Measurements from ENCODE around the gene U2SURP.
"Not testable (repeated sequence)": the region's sequence is repeated elsewhere in the genome, so short reads cannot be mapped to it uniquely, and the experiment has no call there.

The U2SURP gene

DNA sequence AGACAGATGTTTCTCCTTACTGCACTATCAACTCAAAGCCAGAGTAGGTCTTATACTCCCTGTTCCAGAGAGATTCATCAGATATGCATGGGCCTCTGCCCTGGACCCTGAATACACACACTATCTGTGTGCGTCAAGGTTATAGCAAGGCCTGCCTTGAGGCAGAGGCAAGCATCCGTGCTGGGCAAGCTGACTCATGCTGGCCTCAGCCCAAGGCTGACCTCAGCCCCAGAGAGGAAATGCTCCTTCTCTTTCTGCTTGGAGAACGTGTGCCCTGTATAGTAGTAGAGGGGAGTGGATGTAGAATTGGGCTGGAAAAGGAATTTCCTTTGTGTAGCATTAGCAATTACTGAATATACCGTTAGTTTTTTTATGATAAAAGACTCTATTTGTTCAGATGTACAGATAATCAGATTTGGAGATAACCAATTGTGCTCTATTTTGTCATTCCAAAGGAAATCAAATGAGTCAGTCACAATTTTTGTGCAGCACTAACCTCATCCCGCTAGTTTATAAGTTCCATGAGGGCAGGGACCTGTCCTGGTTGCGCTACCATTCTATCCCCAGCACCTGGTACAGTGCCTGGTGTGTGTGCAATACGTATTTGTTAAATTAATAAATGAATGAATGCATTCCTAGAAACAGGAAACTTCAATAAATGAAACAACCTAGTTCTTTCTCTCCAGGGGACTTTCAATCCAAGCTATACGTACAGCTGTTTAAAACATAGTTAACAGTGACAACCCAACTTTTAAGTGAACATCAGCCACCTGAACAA, 24.6 kb upstream of the U2SURP start:
- peak; percentile 94 for DNase-seq (ENCODE audit: low spot score)

DNA sequence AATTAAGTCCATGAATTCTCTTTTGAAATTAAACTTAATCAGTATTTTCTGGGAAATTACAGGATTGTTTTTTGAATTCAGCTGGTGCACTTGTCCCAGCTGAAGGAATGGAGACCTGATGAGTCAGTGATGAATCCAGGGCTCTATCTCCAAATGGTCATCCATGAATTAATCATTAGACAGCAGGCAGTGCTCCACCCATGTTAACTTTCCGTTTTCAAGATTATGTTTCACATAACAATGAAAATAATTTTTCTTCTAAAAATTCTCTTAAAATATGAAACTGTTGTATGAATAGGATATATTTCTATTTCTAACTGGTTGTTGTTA, 24.0 kb upstream of the U2SURP start:
- peak; percentile 84 for DNase-seq (ENCODE audit: low spot score)

DNA sequence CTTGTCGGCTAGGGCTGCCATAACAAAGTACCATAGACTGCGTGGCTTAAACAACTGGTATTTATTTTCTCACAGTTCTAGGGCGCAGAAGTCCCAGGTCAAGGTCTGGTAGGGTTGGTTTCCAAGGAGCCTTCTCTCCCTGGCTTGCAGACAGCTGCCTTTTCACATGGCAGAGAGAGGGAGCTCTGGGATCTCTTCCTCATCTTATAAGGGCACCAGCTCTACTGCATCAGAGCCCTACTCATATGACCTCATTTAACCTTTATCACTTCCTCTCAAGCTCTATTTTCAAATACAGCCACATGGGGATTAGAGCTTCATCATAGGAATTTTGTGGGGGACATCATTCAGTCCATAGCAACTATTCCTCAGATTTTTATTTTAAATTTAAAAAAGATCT, 20.3 kb upstream of the U2SURP start:
- no peak for DNase-seq (ENCODE audit: low spot score)

DNA sequence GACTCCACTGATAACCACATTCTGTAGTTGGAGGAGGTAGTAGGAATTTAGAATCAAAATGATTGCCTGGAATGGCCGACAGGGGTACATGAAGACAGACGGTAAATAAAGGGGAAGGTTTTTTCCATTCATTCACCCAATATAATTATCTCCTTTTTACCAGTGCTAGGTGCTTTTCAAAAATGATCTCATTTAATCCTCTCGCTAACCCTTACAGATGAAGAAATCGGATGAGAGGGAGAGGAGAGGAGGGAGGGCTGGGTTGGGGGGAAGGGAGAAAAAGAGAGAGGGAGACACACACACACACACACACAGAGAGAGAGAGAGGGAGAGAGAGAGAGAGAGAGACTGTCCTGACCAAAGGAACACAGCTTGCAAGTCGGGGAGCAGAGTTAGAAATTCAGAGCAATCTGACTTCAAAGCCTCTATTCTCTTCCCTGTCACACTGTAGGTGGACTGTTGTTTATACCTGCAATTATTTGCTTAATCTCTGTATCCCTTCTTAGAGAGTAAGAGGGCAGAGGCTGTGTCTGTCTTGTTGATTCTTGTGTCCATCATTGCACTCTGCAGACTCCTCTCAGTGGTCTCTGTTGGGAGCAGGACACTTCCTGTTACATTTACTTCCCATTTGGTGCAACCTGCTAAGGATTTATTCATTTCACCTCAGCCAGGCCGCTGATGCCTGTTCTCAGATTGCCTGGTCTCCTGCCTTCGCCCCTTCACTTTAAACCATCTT, 19.2 kb upstream of the U2SURP start:
- DNase-seq (ENCODE audit: low spot score), result no peak

DNA sequence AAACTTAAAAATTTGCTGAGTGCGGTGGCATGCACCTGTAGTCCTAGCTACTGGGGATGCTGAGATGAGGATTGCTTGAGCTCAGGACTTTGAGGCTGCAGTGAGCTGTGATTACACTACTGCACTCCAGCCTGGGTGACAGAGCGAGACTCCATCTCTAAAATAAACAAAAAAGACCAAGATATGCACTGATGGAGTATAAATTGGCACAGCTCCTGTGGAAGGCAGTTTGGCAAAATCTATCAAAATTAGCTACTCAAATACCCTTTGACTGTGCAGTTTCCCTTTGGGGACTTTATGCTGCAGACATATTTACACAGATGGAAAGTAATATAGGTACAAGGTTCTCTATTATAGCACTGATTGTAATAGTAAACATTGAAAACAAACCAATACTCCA, 18.1 kb upstream of the U2SURP start:
- no peak for DNase-seq (ENCODE audit: low spot score)

DNA sequence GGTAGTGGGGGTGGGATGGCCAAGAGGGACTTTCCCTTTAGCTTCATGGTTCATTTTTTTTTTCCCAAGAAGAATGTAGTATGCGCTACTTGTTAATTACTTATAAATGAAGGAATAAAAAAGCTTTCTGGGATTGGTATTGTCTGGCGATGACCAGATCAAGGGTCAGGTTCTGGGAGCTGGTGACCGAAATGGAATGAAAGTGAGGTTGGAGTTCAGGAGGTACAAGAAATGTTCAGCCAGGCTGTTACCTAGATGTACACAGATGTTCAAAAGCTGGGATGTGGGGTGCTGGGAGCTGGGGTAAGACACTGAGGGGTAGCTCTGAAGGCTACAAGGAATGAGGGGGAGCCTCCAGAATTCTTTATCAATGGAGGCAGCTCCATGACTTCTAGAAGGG, 17.1 kb upstream of the U2SURP start:
- no peak for DNase-seq (ENCODE audit: low spot score)

DNA sequence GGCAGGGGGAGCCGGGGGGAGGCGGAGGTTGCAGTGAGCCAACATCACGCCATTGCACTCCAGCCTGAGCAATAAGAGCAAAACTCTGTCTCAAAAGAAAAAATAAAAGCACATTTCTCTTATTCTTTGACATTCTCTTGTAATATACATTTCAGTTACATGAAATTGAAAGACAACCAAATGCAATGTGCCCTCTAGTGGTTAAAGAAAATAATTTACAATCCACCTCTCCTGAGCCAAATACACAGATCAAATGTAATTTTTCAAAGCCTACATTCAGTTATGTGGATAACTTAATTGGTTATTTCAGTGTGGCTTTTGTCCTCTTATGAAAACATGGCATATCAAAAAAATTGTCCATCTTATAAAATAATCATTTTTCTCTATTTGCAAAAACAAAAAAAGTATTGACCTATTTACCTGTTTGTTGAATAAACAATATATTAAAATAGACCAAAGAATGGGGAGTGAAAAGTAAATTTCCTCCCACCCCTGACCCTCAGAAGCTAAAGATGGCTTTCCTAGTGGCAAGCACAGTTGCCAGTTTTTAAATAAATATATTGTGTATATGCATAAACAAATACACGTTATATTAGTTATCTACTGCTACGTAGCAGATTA, 14.2 kb upstream of the U2SURP start:
- peak; percentile 89 for DNase-seq (ENCODE audit: low spot score)

DNA sequence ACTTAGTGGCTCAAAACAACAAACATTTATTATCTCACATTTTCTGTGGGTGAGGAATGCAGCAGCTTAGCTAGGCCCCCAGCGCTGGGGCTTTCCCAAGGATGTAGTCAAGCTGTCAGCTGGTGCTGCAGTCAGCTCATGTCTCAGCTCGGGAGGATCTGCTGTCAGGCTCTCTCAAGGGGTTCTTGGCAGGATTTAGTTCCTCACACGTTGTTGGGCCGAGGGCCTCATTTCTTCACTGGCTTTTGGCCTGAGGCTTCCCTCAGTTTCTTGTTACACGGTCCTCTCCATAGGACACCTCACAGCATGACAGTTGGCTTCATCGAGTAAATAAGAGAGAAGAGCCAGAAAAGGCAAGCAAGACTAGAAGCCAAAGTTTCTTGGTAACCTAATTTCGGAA, 13.7 kb upstream of the U2SURP start:
- DNase-seq (ENCODE audit: low spot score), result no peak

DNA sequence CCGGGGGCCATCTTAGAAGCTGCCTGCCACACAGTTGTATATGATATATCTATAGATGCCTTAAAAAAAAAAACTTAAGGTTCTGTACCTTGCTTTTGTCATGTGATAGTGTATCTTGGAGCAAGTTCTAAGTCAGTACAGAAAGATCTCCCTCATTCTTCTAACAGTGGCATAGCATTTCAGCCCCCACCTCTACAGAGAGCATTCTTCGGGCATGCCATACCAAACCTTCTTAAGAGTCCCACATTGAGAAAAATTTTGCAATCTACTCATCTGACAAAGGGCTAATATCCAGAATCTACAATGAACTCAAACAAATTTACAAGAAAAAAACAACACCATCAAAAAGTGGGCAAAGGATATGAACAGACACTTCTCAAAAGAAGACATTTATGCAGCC, 13.1 kb upstream of the U2SURP start:
- DNase-seq (ENCODE audit: low spot score), result not testable (repeated sequence)

DNA sequence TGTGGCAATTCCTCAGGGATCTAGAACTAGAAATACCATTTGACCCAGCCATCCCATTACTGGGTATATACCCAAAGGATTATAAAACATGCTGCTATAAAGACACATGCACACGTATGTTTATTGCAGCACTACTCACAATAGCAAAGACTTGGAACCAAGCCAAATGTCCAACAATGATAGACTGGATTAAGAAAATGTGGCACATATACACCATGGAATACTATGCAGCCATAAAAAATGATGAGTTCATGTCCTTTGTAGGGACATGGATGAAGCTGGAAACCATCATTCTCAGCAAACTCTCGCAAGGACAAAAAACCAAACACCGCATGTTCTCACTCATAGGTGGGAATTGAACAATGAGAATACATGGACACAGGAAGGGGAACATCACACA, 12.5 kb upstream of the U2SURP start:
- DNase-seq (ENCODE audit: low spot score), result not testable (repeated sequence)

DNA sequence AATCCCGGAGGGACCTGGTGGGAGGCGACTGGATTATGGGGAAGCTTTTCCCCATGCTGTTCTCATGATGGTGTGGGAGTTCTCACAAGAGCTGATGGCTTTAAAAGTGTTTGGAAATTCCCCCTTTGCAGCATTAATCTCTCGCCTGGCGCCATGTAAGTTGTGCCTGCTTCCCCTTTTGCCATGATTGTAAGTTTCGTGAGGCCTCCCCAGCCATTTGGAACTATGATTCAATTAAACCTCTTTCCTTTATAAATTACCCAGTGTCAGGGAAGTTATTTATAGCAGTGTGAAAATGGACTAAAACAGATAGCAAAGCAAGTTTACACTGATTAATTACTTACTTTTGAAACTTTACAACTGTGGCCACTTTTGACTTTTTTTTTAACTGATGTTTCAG, 10.6 kb upstream of the U2SURP start:
- no peak for DNase-seq (ENCODE audit: low spot score)

DNA sequence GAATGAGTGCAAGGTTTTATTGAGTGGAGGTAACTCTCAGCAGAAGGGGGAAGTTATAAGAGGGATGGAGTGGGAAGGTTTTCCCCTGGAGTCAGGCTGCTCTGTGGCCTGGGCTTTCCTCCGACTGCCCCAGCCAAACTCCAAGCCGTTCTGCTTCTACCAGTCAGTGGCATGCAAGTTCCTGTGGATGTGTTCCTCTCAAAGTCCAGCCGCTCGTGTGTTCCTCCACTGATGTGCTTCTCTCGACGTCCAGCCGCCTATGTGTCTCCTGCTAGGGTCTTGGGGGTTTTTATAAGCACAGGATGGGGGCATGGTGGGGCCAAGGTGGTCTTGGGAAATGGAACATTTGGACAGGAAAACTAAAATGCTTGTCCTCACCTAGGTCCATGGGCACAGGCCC, 9.0 kb upstream of the U2SURP start:
- DNase-seq (ENCODE audit: low spot score), result no peak

DNA sequence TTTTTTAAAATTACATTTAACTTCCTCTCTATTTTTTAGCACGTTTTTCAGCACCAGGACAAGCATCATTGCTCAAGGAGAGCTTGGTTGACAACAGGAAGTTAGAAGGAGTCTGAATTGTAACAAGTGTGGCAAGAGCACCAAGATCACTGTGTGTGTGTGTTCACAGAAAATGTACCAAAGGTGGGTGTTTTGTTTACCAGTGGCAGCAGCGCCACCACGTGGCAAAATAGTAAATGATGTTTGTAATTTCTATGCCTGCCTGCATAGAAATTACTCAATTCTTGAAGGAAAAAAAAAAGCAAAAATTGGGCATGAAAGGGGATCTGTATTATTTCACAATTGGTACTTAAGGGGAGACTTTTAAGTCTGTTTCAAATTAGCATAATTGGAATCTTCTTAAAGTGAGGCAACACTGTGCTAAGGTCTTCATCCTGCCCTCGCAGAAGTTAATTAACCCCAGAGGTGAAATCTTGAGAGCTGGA, 7.4 kb upstream of the U2SURP start:
- DNase-seq (ENCODE audit: low spot score), result peak; percentile 87

DNA sequence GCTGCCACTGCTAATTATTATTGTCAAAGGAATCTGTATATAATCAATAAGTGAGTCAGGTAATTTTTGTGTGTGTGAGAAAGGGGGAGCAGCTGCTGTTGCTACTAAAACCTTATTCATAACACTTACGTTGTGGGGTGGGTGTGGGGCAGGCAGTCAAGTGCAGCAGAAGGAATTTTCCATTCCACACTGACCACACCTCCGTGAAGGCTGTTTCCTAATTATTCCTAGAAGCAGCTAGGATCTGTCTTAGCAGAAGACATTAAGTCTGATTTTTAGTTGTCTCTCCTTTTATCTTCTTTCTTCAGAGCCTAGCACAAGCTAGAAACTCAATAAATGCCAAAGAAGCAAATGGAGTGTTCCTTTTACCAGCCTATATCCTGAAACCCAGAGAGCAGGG, 4.0 kb upstream of the U2SURP start:
- no peak for DNase-seq (ENCODE audit: low spot score)

DNA sequence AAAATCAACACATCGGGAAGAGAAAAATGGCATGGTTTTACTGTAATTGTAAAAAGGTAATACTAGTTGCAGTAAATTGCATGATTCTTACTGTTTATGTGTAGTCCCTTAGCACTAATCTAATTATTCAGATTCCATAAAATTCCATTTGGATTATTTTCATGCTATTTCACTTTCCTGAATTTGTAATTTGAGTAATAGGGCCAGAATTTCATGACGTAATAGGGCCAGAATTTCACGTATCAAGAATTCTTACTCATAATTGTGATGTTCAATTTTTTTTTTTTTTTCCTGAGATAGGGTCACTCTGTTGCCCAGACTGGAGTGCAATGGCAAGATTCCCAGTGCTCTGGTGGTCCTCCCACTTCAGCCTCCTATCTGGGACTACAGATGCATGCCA, 2.9 kb upstream of the U2SURP start:
- DNase-seq (ENCODE audit: low spot score), result no peak

DNA sequence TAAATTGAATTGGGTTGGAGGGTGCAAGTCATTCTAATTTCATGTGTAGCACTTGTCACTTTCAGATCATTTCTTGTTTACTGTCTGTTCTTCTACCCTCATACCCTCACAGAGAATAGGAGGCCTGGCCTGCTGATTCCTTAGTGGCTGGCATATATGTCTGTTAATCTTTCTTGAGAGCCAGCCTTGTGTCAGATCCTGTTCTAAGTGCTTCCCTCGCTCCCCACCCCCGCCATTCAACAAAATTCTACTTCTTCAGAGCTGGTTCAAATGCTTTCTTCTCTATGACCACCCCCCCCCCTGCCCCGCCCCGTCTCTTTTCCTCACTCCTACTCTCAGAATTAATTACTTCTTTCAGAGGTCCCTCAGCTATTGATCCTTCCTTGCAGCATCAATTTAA, 1.5 kb upstream of the U2SURP start:
- no peak for DNase-seq (ENCODE audit: low spot score)

DNA sequence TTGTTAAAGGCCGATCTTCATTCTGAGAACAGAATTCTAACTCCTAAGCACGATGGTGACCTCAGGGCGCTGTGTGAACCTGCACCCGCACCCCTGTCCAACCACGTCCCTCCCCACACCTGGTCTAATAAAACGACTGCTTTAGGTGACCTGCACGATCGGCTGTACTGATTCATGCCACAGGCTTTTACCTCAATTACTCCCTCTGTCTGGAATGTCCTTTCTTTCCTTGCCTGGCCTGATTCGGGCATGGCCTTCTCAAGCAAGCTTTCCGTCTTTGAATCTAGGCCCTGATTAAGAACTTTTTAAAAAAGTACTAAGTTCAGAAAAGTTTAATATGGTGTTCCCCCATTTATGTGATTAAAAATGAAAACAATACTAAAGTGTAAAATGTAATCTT, 842 bp upstream of the U2SURP start:
- DNase-seq (ENCODE audit: low spot score), result no peak

DNA sequence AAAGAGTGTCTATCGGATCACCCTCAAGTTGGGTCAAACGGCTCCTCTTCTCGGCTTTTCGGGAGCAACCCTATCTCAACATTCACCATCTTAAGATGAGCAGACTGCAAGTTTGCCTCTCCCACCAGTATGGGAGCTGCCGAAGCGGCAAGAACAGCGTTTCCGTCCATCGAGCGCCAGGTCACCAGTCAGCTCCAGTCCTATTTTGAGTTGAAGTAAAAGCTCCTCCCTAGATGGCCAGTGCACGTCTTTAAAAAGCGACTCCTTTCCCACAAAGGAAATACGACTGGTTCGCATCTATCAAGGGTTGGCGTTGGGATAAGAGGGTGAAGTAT, 369 bp upstream of the U2SURP start:
- DNase-seq (ENCODE audit: low spot score), result no peak

DNA sequence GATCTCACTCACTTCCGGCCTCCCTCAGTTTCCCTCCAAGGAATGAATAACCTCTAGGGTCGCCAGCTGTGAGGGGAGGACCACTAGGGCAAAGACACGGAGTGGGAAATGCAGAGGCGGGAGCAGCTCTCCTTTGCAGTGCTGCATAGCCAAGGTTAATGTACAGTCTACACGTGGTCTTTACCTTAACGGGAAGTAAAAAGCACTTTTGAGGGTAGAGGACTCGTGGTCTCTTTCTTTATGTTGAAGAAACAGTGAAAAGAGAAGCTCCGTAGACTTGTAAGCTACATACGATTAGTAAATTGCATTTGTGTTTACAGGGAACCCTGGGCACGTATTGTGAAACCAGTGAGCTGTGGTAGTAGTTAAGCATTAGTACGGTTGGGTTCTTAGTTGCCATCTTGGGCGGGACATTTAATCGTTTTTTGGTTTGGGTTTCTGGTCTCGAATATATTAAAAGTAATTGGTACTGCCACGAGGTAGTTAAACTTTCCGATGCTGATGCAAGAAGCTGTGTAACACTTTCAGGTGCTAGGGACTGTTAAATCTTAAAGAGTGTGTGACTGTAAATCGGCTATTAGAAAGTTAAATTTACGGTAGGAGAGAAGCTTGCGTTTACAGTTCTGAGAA, 828 bp downstream of the U2SURP start:
- DNase-seq (ENCODE audit: low spot score), result peak; percentile 47

DNA sequence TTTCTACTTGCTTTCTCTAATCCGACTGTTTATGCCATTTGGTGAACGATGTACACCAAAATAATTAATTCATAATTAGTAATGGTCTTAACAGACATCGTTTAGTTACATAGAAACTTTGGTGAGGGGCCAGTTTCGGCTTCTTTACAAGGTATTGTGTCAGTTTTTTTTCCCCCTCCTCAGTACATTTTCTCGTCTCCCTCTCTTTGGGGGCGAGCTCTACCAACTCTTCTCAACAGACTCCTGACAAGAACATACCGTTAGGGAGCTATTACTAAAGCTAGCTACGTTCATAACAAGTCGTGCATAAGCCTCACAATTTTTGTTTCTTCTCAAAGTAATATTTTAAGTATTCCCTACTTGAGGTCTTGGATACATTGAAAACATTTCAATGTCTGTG, 1.4 kb downstream of the U2SURP start:
- DNase-seq (ENCODE audit: low spot score), result no peak

DNA sequence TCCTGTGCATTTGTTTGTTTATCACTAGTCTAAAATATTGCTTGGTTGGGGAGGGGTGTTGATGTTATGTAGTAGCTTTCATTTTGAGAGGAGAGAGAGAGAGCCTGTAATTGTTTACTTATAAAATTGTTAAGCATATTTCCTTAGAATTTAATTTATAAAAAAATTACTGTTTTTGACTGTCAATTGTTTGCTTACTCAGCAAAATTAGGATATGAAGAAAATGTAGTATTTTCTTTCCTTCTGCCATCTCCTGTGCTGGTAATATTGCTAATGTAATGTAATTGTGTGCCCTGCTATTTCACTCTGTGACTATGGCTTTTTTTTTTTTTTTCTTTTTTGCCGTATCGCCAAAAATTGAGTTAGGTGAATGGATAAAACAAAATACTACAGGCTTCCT, 3.5 kb downstream of the U2SURP start:
- no peak for DNase-seq (ENCODE audit: low spot score)

DNA sequence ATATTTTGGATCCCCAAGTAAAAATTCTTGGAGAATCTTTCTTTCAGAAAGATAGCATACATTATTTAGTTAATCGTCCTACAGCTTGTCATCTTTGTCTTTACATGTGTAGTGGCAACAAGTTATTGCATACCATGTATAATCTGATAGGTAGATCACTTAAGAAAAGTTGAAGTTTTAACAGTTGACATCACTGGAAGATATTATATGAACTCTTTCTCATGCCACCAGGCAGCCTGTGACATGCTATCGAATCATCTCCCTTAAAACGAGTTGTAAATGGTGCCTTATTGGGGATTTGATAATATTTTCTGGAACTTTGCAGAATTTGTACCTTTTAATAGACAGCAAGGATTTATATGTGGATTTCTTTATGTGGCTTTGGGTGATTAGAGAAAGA, 8.7 kb downstream of the U2SURP start:
- no peak for DNase-seq (ENCODE audit: low spot score)

DNA sequence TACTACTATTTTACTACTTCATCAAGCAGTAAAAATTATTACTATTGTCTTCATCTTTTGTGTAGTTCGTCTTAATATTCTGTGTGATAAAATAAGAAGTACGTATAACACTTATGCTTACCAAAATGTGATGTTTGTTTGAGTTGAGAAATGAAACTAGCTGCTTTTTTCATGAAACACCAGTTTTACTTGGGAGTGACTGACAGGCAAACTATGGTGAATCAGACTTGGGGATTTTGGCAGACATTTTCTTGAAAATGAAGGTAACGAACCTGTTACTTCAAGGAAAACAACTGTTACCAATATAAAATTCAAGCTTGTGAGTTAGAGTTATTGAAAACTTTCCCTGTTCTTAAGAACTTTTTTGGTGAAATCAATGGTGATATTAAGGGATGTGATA, 10.3 kb downstream of the U2SURP start:
- no peak for DNase-seq (ENCODE audit: low spot score)

All from hematopoietic multipotent progenitor cell treated with erythropoietin and hydrocortisone succinate and interleukin-3 and kit ligand, for 15 days (in vitro differentiated cells).